Measurements from ENCODE around the gene KIF18B.

KIF18B gene

DNA sequence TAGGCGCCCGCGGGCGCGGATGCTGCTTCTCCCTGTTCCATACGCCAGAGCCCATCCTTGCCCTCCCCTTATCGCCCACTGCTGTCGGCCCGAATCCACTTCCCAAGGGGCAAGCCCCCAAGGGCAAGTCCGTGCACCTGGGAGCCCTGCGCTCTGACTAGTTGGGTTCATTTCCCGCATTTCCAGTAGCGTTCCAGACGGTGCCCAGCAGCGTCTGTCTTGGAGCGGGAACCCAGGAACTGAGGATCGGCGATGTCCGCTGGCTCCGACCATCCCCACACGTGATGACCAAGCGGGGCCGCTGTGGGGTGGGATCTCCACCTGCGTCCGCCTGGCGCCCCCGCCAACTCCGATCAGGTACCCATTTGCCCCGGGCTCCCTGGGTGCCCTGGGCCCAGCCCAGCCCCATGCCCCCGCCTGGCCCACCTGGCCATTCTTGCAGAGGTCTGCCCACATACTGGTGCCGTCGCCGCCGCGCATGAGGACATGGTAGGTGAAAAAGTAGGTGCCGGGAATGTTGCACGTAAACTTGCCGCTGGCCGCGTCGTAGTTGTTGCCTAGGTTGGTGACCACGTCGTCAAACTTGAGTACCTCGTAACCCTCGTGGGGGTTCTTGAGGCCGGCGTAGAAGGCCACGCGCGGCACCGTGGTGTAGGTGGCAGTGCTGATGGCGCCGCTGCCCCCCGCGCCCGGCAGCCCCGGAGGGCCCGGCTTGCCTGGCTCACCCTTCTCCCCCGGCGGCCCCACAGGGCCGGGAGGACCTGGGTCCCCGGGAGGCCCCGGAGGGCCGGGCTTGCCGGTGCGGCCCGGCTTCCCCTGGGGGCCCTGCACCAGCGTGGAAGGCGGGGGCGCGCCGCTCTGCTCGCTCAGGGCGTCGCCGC lies 19.7 kb upstream of the KIF18B start:
- peak overlapping the region; percentile 24 for H3K4me3 ChIP-seq (ENCODE audit: severe bottlenecking)
- DNase-seq (ENCODE audit: low spot score) (no peak), ATAC-seq (ENCODE audit: low read depth) (no peak)
- H3K4me1 ChIP-seq (ENCODE audit: insufficient read depth, poor library complexity, severe bottlenecking) = peaks cover 12% of the 10 kb centered on the region
- peaks cover 9% of the 10 kb centered on the region for H3K27me3 ChIP-seq (ENCODE audit: insufficient read depth, poor library complexity, severe bottlenecking)
- no peaks in the 10 kb centered on the region for H3K36me3 ChIP-seq (ENCODE audit: low read depth)
- TF ChIP-seq CTCF (IDR thresholded peaks at IDR 0.05; ENCODE audit: poor library complexity, severe bottlenecking) = no peak
- H3K9me3 ChIP-seq (ENCODE audit: severe bottlenecking) = no peaks in the 10 kb centered on the region
- H3K27ac ChIP-seq (ENCODE audit: poor library complexity, severe bottlenecking) = no peak overlapping the region

DNA sequence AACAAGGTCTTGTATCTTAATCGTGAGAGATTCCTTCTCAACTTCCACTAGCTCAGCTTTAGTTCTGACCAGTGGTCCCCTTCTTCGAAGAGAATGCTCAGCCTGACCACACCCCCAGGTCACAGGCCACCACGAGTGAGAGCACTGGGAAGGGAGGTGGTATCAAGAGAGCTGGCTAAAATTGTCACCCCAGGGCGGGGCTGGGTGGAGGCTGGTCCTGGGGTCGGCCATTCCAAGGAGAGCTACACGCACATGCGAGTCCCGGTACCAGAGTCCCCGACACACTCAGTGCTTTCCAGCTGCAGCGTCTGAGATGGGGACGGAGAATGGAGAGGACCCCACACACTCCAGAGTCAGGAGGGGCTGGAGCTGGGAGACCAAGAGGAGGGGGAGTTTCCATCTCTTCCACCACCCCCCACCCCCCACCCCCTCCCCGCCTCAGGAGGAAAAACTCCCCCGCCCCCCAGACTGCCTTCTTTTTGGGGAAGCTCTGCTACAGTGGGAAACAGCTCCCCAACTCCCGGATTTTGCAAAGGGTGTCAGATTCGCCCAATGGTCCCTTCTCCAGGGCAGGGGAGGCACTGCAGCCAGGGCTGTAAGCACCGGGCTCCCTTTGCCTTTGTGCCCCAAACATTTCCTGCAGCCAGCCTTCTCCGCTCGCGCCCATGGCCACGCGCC lies 18.9 kb upstream of the KIF18B start:
- DNase-seq (ENCODE audit: low spot score) = no peak
- peaks cover 9% of the 10 kb centered on the region for H3K27me3 ChIP-seq (ENCODE audit: insufficient read depth, poor library complexity, severe bottlenecking)
- ATAC-seq (ENCODE audit: low read depth) = no peak
- TF ChIP-seq CTCF (IDR thresholded peaks at IDR 0.05; ENCODE audit: poor library complexity, severe bottlenecking) = no peak
- H3K27ac ChIP-seq (ENCODE audit: poor library complexity, severe bottlenecking) = no peak overlapping the region
- peak overlapping the region; percentile 24 for H3K4me3 ChIP-seq (ENCODE audit: severe bottlenecking)
- H3K4me1 ChIP-seq (ENCODE audit: insufficient read depth, poor library complexity, severe bottlenecking) = peaks cover 4% of the 10 kb centered on the region
- no peaks in the 10 kb centered on the region for H3K9me3 ChIP-seq (ENCODE audit: severe bottlenecking)
- H3K36me3 ChIP-seq (ENCODE audit: low read depth) = no peaks in the 10 kb centered on the region

GRCh38 chr17:44965481-44966234 lies 18.1 kb upstream of the KIF18B start:
- H3K4me3 ChIP-seq (ENCODE audit: severe bottlenecking) = no peak overlapping the region
- TF ChIP-seq CTCF (IDR thresholded peaks at IDR 0.05; ENCODE audit: poor library complexity, severe bottlenecking) = no peak
- peaks cover 5% of the 10 kb centered on the region for H3K4me1 ChIP-seq (ENCODE audit: insufficient read depth, poor library complexity, severe bottlenecking)
- no peaks in the 10 kb centered on the region for H3K9me3 ChIP-seq (ENCODE audit: severe bottlenecking)
- no peaks in the 10 kb centered on the region for H3K36me3 ChIP-seq (ENCODE audit: low read depth)
- H3K27ac ChIP-seq (ENCODE audit: poor library complexity, severe bottlenecking) = no peak overlapping the region
- no peak for ATAC-seq (ENCODE audit: low read depth)
- DNase-seq (ENCODE audit: low spot score) = no peak
- H3K27me3 ChIP-seq (ENCODE audit: insufficient read depth, poor library complexity, severe bottlenecking) = peaks cover 9% of the 10 kb centered on the region

DNA sequence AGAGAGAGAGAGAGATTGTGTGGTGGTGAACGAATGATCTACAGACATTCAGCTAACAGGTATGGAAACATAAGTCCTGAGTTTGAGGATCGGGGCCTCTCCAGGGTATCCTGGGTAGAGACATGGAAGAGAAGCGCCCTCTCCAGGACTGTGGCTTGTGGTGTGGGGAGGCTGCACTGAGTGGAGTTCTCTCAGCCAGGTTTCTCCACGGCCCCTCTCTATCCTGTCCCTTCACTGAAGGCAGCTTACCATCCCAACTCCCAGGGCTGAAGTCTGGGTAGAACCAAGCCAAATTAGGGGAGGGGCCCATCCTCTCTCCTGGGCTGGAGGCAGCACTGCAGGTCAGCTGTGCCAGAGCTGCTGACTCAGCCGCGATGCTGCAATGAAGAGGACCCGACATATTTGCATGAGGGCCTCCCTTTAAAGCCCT lies 14.4 kb upstream of the KIF18B start:
- H3K27me3 ChIP-seq (ENCODE audit: insufficient read depth, poor library complexity, severe bottlenecking) = peaks cover 3% of the 10 kb centered on the region
- no peaks in the 10 kb centered on the region for H3K36me3 ChIP-seq (ENCODE audit: low read depth)
- H3K27ac ChIP-seq (ENCODE audit: poor library complexity, severe bottlenecking) = no peak overlapping the region
- DNase-seq (ENCODE audit: low spot score) = peak; percentile 51
- peak; percentile 37 for ATAC-seq (ENCODE audit: low read depth)
- H3K4me3 ChIP-seq (ENCODE audit: severe bottlenecking) = no peak overlapping the region
- no peaks in the 10 kb centered on the region for H3K9me3 ChIP-seq (ENCODE audit: severe bottlenecking)
- peaks cover 8% of the 10 kb centered on the region for H3K4me1 ChIP-seq (ENCODE audit: insufficient read depth, poor library complexity, severe bottlenecking)
- TF ChIP-seq CTCF (IDR thresholded peaks at IDR 0.05; ENCODE audit: poor library complexity, severe bottlenecking) = no peak

All from RWPE2 (cell line).